C4-2B (cell line): ENCODE results near the gene ATP6V1G3.
"Not testable (repeated sequence)": the region's sequence is repeated elsewhere in the genome, so short reads cannot be mapped to it uniquely, and the experiment has no call there.

Source experiments
- H3K27ac ChIP-seq: fragments of 450-650 bp; 2 replicates; pipeline ENCODE4 v1.5.1; 2017
- ZFX ChIP-seq: fragments of 450-650 bp; IDR thresholded peaks from 2 replicates; pipeline ENCODE4 v1.6.1; 2017
- TF ChIP-seq, protein P1 (sequence below): fragments of 450-650 bp; conservative IDR thresholded peaks from 2 replicates; pipeline ENCODE4 v1.5.1; 2017; ENCODE audit warnings: mild to moderate bottlenecking

ATP6V1G3 gene

GRCh38 chr1:198531891-198532290 is 8.6 kb downstream of the ATP6V1G3 start:
- no peak overlapping the region for H3K27ac ChIP-seq
- no peak for TF ChIP-seq ZFX
- TF ChIP-seq, protein P1, sequence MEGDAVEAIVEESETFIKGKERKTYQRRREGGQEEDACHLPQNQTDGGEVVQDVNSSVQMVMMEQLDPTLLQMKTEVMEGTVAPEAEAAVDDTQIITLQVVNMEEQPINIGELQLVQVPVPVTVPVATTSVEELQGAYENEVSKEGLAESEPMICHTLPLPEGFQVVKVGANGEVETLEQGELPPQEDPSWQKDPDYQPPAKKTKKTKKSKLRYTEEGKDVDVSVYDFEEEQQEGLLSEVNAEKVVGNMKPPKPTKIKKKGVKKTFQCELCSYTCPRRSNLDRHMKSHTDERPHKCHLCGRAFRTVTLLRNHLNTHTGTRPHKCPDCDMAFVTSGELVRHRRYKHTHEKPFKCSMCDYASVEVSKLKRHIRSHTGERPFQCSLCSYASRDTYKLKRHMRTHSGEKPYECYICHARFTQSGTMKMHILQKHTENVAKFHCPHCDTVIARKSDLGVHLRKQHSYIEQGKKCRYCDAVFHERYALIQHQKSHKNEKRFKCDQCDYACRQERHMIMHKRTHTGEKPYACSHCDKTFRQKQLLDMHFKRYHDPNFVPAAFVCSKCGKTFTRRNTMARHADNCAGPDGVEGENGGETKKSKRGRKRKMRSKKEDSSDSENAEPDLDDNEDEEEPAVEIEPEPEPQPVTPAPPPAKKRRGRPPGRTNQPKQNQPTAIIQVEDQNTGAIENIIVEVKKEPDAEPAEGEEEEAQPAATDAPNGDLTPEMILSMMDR, result no peak

GRCh38 chr1:198530953-198531352 is 9.5 kb downstream of the ATP6V1G3 start:
- no peak overlapping the region for H3K27ac ChIP-seq

DNA sequence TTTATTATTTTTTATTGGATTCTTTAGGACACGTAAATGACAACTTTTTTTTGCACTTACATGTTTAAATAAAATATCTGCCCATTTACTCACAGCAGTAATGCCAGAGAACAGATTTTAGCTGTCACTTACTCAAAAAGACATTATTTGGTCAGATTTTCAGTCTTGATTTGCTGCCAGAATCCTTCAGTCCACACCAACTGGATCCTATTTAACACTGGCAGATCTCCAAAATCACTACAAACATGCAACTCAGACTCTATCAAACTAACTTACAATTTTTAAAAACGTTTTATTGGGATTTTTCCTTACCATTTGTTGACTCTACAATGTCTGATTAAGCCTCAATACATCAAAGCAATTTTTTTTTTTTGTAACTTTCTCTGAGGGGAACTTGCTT is 11.1 kb downstream of the ATP6V1G3 start:
- H3K27ac ChIP-seq, result no peak overlapping the region
- TF ChIP-seq, protein P1, result no peak
- TF ChIP-seq ZFX, result no peak

More at GRCh38 chr1:198530953-198531352, 9.5 kb downstream of the ATP6V1G3 start:
- TF ChIP-seq ZFX, result no peak
- TF ChIP-seq, protein P1, result no peak

DNA sequence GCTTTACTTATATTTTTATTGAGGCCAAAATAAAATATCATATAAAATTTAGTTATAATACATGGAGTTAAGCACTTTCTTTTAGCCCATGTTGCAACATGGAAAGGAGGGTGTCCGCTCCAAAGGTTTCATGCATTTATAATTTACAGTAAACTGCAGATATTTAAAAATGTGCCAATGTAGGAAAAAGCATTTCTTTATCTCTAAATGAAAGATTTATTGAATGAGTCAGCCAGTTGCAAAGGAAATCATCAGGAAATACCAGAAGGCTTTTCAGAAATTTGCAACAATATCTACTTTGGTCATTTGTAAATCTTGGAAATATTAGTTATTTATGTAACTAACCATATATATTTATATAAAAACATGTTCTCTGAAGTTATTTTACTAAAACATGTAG is 12.1 kb downstream of the ATP6V1G3 start:
- no peak for TF ChIP-seq ZFX
- TF ChIP-seq, protein P1, result no peak
- no peak overlapping the region for H3K27ac ChIP-seq

DNA sequence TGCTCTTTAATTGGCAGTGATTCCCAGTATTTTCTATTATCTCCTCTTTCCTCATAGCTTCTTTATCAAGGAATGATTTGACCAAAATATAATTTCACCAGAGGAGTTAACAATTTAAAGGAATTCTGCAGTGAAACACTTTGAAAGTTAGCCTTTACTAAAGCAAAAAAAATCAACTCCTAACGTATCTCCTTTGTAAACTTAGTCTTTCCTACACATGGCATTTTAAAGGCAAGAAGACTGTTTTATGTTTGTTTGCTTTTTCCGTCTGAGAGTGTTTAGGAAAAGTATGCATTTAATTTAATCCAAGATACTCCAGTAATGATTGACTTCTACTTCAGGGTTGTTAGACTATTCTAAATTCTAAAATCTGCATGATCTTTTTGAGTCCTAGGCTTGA is 15.9 kb downstream of the ATP6V1G3 start:
- H3K27ac ChIP-seq, result no peak overlapping the region
- TF ChIP-seq ZFX, result no peak
- TF ChIP-seq, protein P1, result no peak

GRCh38 chr1:198524127-198524526 is 16.4 kb downstream of the ATP6V1G3 start:
- not testable (repeated sequence) for H3K27ac ChIP-seq

DNA sequence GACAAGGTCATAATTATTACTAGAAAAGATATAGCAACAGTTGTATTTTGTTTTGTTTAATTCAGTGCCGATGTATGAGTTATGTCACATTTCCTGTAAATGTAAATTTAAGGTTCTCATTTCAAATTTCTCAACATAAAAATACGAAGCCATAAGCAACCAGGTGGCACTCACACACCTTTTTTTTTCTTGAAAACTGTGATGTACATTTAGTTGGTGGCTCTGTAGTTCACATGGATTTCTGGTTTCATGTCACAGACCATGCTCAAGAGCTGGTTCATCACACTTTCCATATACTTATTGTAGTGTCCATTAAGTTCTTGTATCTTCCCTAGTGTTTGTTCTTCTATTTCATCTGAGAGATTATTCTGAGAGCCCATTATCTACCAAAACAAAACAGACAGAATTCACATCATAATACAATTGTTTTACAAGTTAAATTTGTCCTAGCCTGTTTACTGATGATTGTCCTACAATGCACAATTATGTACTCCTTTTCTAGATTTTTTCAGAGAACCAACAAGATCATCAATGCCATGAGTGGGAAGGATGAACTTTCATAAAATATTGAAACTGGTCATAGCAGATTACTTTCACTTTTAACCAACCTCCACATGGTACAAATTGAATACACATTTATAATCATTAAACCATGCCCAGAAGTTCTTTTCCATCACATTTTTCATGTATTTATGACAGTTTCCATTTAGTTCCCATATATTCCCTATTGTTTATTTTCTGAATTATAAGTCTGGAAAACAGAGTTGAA is 17.1 kb downstream of the ATP6V1G3 start:
- H3K27ac ChIP-seq, result no peak overlapping the region
- TF ChIP-seq, protein P1, result no peak
- TF ChIP-seq ZFX, result no peak
